Esophagus muscularis mucosa (tissue), 4 donors: ENCODE measurements around the gene AFG1L.

ENCODE experiments used
- EP300 ChIP-seq: sonication (generic); formaldehyde crosslinking; IDR thresholded peaks from one replicate; pipeline ENCODE4 v1.6.1; 2017; ENCODE audit warnings: antibody characterized with exemption
- POLR2A ChIP-seq: fragments of 450-650 bp; IDR thresholded peaks from one replicate; pipeline ENCODE4 v1.6.1; 2017; ENCODE audit warnings: antibody characterized with exemption, moderate library complexity, mild to moderate bottlenecking, low read depth
- POLR2AphosphoS5 ChIP-seq, 2 donors: sonication (generic); formaldehyde crosslinking; IDR thresholded peaks; one replicate each; pipeline ENCODE4 v1.6.1; 2017; ENCODE audit warnings: antibody characterized with exemption in 2 of 2
- TF ChIP-seq, protein P1 (sequence below), 3 experiments: fragments of 200-600 bp in 2 of 3; fragments of 450-650 bp in 1 of 3; sonication (generic) in 2 of 3; IDR thresholded peaks; one replicate each; pipeline ENCODE4 v1.5.1; 2017 to 2019; ENCODE audit warnings: antibody characterized with exemption in 3 of 3, mild to moderate bottlenecking in 2 of 3, moderate library complexity in 1 of 3

DNA sequence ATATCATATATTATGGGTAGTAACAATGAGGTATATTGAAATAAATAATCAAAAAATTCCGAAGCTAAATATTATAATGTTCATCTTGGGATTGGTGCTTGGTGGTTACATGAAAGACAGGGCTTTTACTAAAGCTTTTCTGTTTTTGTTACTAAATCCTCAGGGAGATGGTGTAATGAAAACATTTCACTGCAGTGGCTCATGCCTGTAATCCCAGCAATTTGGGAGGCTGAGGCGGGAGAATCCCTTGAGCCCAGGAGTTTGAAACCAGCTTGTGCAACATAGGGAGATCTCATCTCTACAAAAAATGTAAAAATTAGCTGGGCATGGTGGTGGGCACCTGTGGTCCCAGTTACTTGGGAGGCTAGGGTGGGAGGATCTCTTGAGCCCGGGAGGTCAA, 42.9 kb downstream of the AFG1L start:
- TF ChIP-seq POLR2A (no peak), POLR2AphosphoS5 (IDR thresholded peaks at IDR 0.05) (no peak), EP300 (no peak)
- TF ChIP-seq, protein P1, sequence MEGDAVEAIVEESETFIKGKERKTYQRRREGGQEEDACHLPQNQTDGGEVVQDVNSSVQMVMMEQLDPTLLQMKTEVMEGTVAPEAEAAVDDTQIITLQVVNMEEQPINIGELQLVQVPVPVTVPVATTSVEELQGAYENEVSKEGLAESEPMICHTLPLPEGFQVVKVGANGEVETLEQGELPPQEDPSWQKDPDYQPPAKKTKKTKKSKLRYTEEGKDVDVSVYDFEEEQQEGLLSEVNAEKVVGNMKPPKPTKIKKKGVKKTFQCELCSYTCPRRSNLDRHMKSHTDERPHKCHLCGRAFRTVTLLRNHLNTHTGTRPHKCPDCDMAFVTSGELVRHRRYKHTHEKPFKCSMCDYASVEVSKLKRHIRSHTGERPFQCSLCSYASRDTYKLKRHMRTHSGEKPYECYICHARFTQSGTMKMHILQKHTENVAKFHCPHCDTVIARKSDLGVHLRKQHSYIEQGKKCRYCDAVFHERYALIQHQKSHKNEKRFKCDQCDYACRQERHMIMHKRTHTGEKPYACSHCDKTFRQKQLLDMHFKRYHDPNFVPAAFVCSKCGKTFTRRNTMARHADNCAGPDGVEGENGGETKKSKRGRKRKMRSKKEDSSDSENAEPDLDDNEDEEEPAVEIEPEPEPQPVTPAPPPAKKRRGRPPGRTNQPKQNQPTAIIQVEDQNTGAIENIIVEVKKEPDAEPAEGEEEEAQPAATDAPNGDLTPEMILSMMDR (IDR thresholded peaks at IDR 0.05), result no peak
